ENCODE measurements around the gene CEP70.

GRCh38 chr3:138594935-138595610 is 1.0 kb upstream of the CEP70 start:
- no peak for TF ChIP-seq POLR2A (IDR thresholded peaks at IDR 0.05; ENCODE audit: low read depth)
- TF ChIP-seq, protein P1, sequence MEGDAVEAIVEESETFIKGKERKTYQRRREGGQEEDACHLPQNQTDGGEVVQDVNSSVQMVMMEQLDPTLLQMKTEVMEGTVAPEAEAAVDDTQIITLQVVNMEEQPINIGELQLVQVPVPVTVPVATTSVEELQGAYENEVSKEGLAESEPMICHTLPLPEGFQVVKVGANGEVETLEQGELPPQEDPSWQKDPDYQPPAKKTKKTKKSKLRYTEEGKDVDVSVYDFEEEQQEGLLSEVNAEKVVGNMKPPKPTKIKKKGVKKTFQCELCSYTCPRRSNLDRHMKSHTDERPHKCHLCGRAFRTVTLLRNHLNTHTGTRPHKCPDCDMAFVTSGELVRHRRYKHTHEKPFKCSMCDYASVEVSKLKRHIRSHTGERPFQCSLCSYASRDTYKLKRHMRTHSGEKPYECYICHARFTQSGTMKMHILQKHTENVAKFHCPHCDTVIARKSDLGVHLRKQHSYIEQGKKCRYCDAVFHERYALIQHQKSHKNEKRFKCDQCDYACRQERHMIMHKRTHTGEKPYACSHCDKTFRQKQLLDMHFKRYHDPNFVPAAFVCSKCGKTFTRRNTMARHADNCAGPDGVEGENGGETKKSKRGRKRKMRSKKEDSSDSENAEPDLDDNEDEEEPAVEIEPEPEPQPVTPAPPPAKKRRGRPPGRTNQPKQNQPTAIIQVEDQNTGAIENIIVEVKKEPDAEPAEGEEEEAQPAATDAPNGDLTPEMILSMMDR (IDR thresholded peaks at IDR 0.05): no peak
